ENCODE data around the gene PTPN14. TPM values are rescaled to one million over a fixed set of nuclear protein-coding genes. Genes with fewer than 3 reads are reported as not detected.

PTPN14 gene
- total and polyA plus RNA-seq, 4 donors: 7.3 to 50.5 (median 28.2) TPM

GRCh38 chr1:214372092-214372491, 179.3 kb downstream of the PTPN14 start:
- H3K36me3 ChIP-seq (ENCODE audit: control insufficient read depth in 1 of 2, insufficient read depth in 2 of 2, low read length in 1 of 2): peaks cover 3 to 12% of the 10 kb centered on the region in 2 donors
- H3K4me1 ChIP-seq (ENCODE audit: control insufficient read depth in 1 of 2, insufficient read depth in 2 of 2, low read length in 2 of 2): peaks cover 2% of the 10 kb centered on the region in 2 donors
- DNase-seq: no peak
- intact Hi-C loops (cut with DNase I): no loop called here
- H3K9me3 ChIP-seq (ENCODE audit: control insufficient read depth, low read length): no peaks in the 10 kb centered on the region
- WGBS, 2 donors: 5 to 6% methylated on average over 5 of the region's 5 CpGs
- ATAC-seq (ENCODE audit: low FRiP score): no peak
- no peaks in the 10 kb centered on the region for H3K27me3 ChIP-seq (ENCODE audit: control insufficient read depth in 1 of 2, insufficient read depth in 2 of 2, low read length in 1 of 2)
- no peak overlapping the region for H3K27ac ChIP-seq (ENCODE audit: low read depth in 1 of 2, low read length in 2 of 2)
- no peak overlapping the region for H3K4me3 ChIP-seq (ENCODE audit: low read length in 2 of 2)

- peaks cover 2% of the 10 kb centered on the region in 2 donors for H3K4me1 ChIP-seq (ENCODE audit: control insufficient read depth in 1 of 2, insufficient read depth in 2 of 2, low read length in 2 of 2)
- 97% methylated on average over 3 of the region's 3 CpGs for WGBS, 2 donors
- DNase-seq (no peak), ATAC-seq (ENCODE audit: low FRiP score) (no peak)
- H3K27me3 ChIP-seq (ENCODE audit: control insufficient read depth in 1 of 2, insufficient read depth in 2 of 2, low read length in 1 of 2): no peaks in the 10 kb centered on the region
- H3K9me3 ChIP-seq (ENCODE audit: control insufficient read depth, low read length): no peaks in the 10 kb centered on the region
- no peak overlapping the region for H3K4me3 ChIP-seq (ENCODE audit: low read length in 2 of 2)
- intact Hi-C loops (cut with DNase I): no loop called here
- peaks cover 1 to 12% of the 10 kb centered on the region in 2 donors for H3K36me3 ChIP-seq (ENCODE audit: control insufficient read depth in 1 of 2, insufficient read depth in 2 of 2, low read length in 1 of 2)
- no peak overlapping the region for H3K27ac ChIP-seq (ENCODE audit: low read depth in 1 of 2, low read length in 2 of 2)
Measured at GRCh38 chr1:214370615-214371014, 180.8 kb downstream of the PTPN14 start.

- WGBS, 2 donors: 96 to 97% methylated on average over 8 of the region's 8 CpGs
- ATAC-seq (ENCODE audit: low FRiP score): no peak
- Histone ChIP-seq H3K27ac (ENCODE audit: low read depth in 1 of 2, low read length in 2 of 2) (no peak overlapping the region), H3K9me3 (ENCODE audit: control insufficient read depth, low read length) (no peaks in the 10 kb centered on the region), H3K4me3 (ENCODE audit: low read length in 2 of 2) (no peak overlapping the region), H3K4me1 (ENCODE audit: control insufficient read depth in 1 of 2, insufficient read depth in 2 of 2, low read length in 2 of 2) (peaks cover 2% of the 10 kb centered on the region in 2 donors), H3K36me3 (ENCODE audit: control insufficient read depth in 1 of 2, insufficient read depth in 2 of 2, low read length in 1 of 2) (peaks cover 1 to 8% of the 10 kb centered on the region in 2 donors), H3K27me3 (ENCODE audit: control insufficient read depth in 1 of 2, insufficient read depth in 2 of 2, low read length in 1 of 2) (no peaks in the 10 kb centered on the region)
- no peak for DNase-seq
- intact Hi-C loops (cut with DNase I): no loop called here
Measured at GRCh38 chr1:214369364-214369763, 182.0 kb downstream of the PTPN14 start.

- H3K36me3 ChIP-seq (ENCODE audit: control insufficient read depth in 1 of 2, insufficient read depth in 2 of 2, low read length in 1 of 2): peaks cover 1 to 5% of the 10 kb centered on the region in 2 donors
Measured at GRCh38 chr1:214367841-214368240, 183.6 kb downstream of the PTPN14 start.

GRCh38 chr1:214364786-214365295, 186.6 kb downstream of the PTPN14 start:
- H3K4me3 ChIP-seq (ENCODE audit: low read length in 2 of 2): no peak overlapping the region
- WGBS, 2 donors: 89 to 92% methylated on average over 4 of the region's 4 CpGs
- ATAC-seq (ENCODE audit: low FRiP score) (no peak), DNase-seq (no peak)
- peaks cover 1 to 5% of the 10 kb centered on the region in 2 donors for H3K36me3 ChIP-seq (ENCODE audit: control insufficient read depth in 1 of 2, insufficient read depth in 2 of 2, low read length in 1 of 2)
- no peaks in the 10 kb centered on the region for H3K4me1 ChIP-seq (ENCODE audit: control insufficient read depth in 1 of 2, insufficient read depth in 2 of 2, low read length in 2 of 2)
- intact Hi-C loops (cut with DNase I): no loop called here
- no peak overlapping the region for H3K27ac ChIP-seq (ENCODE audit: low read depth in 1 of 2, low read length in 2 of 2)
- no peaks in the 10 kb centered on the region for H3K27me3 ChIP-seq (ENCODE audit: control insufficient read depth in 1 of 2, insufficient read depth in 2 of 2, low read length in 1 of 2)
- H3K9me3 ChIP-seq (ENCODE audit: control insufficient read depth, low read length): no peaks in the 10 kb centered on the region

More at GRCh38 chr1:214367841-214368240, 183.6 kb downstream of the PTPN14 start:
- 94 to 95% methylated on average over 5 of the region's 5 CpGs for WGBS, 2 donors
- Histone ChIP-seq H3K4me1 (ENCODE audit: control insufficient read depth in 1 of 2, insufficient read depth in 2 of 2, low read length in 2 of 2) (peaks cover 2% of the 10 kb centered on the region in 2 donors), H3K9me3 (ENCODE audit: control insufficient read depth, low read length) (no peaks in the 10 kb centered on the region), H3K27me3 (ENCODE audit: control insufficient read depth in 1 of 2, insufficient read depth in 2 of 2, low read length in 1 of 2) (no peaks in the 10 kb centered on the region), H3K4me3 (ENCODE audit: low read length in 2 of 2) (no peak overlapping the region), H3K27ac (ENCODE audit: low read depth in 1 of 2, low read length in 2 of 2) (no peak overlapping the region)
- ATAC-seq (ENCODE audit: low FRiP score) (no peak), DNase-seq (no peak)
- intact Hi-C loops (cut with DNase I): no loop called here

GRCh38 chr1:214364386-214364785, 187.0 kb downstream of the PTPN14 start:
- ATAC-seq (ENCODE audit: low FRiP score) (peak; percentile 67), DNase-seq (peak; percentile 69 to 78)
- no peak overlapping the region for H3K4me3 ChIP-seq (ENCODE audit: low read length in 2 of 2)
- H3K36me3 ChIP-seq (ENCODE audit: control insufficient read depth in 1 of 2, insufficient read depth in 2 of 2, low read length in 1 of 2): peaks cover under 1 to 3% of the 10 kb centered on the region in 2 donors
- H3K4me1 ChIP-seq (ENCODE audit: control insufficient read depth in 1 of 2, insufficient read depth in 2 of 2, low read length in 2 of 2): no peaks in the 10 kb centered on the region
- no peaks in the 10 kb centered on the region for H3K9me3 ChIP-seq (ENCODE audit: control insufficient read depth, low read length)
- intact Hi-C loops (cut with DNase I): no loop called here
- no peaks in the 10 kb centered on the region for H3K27me3 ChIP-seq (ENCODE audit: control insufficient read depth in 1 of 2, insufficient read depth in 2 of 2, low read length in 1 of 2)
- 71 to 79% methylated on average over 12 of the region's 12 CpGs for WGBS, 2 donors
- no peak overlapping the region for H3K27ac ChIP-seq (ENCODE audit: low read depth in 1 of 2, low read length in 2 of 2)

- 80 to 81% methylated on average over 4 of the region's 4 CpGs for WGBS, 2 donors
- no peak for DNase-seq
- intact Hi-C loops (cut with DNase I): no loop called here
- Histone ChIP-seq H3K9me3 (ENCODE audit: control insufficient read depth, low read length) (no peaks in the 10 kb centered on the region), H3K36me3 (ENCODE audit: control insufficient read depth in 1 of 2, insufficient read depth in 2 of 2, low read length in 1 of 2) (peaks cover 0 to 2% of the 10 kb centered on the region in 2 donors), H3K27me3 (ENCODE audit: control insufficient read depth in 1 of 2, insufficient read depth in 2 of 2, low read length in 1 of 2) (no peaks in the 10 kb centered on the region), H3K4me1 (ENCODE audit: control insufficient read depth in 1 of 2, insufficient read depth in 2 of 2, low read length in 2 of 2) (no peaks in the 10 kb centered on the region), H3K4me3 (ENCODE audit: low read length in 2 of 2) (no peak overlapping the region), H3K27ac (ENCODE audit: low read depth in 1 of 2, low read length in 2 of 2) (no peak overlapping the region)
- no peak for ATAC-seq (ENCODE audit: low FRiP score)
Measured at GRCh38 chr1:214363386-214363785, 188.0 kb downstream of the PTPN14 start.

GRCh38 chr1:214362188-214362882, 189.1 kb downstream of the PTPN14 start:
- no peak overlapping the region for H3K4me3 ChIP-seq (ENCODE audit: low read length in 2 of 2)
- ATAC-seq (ENCODE audit: low FRiP score): peak; percentile 69

GRCh38 chr1:214361636-214362035, 189.8 kb downstream of the PTPN14 start:
- H3K4me1 ChIP-seq (ENCODE audit: control insufficient read depth in 1 of 2, insufficient read depth in 2 of 2, low read length in 2 of 2): no peaks in the 10 kb centered on the region
- no peaks in the 10 kb centered on the region for H3K9me3 ChIP-seq (ENCODE audit: control insufficient read depth, low read length)
- H3K4me3 ChIP-seq (ENCODE audit: low read length in 2 of 2): no peak overlapping the region
- ATAC-seq (ENCODE audit: low FRiP score) (no peak), DNase-seq (no peak)
- WGBS, 2 donors: 19 to 70% methylated on average over 1 of the region's 1 CpG
- H3K27me3 ChIP-seq (ENCODE audit: control insufficient read depth in 1 of 2, insufficient read depth in 2 of 2, low read length in 1 of 2): no peaks in the 10 kb centered on the region
- H3K36me3 ChIP-seq (ENCODE audit: control insufficient read depth in 1 of 2, insufficient read depth in 2 of 2, low read length in 1 of 2): peaks cover 3 to 10% of the 10 kb centered on the region in 2 donors
- intact Hi-C loops (cut with DNase I): no loop called here
- peak overlapping the region in 1 of 2 donors; percentile 59 for H3K27ac ChIP-seq (ENCODE audit: low read depth in 1 of 2, low read length in 2 of 2)

More at GRCh38 chr1:214362188-214362882, 189.1 kb downstream of the PTPN14 start:
- intact Hi-C loops (cut with DNase I): no loop called here
- 53 to 62% methylated on average over 9 of the region's 9 CpGs for WGBS, 2 donors
- Histone ChIP-seq H3K27ac (ENCODE audit: low read depth in 1 of 2, low read length in 2 of 2) (peak overlapping the region; percentile 32 to 98), H3K27me3 (ENCODE audit: control insufficient read depth in 1 of 2, insufficient read depth in 2 of 2, low read length in 1 of 2) (no peaks in the 10 kb centered on the region), H3K9me3 (ENCODE audit: control insufficient read depth, low read length) (no peaks in the 10 kb centered on the region), H3K36me3 (ENCODE audit: control insufficient read depth in 1 of 2, insufficient read depth in 2 of 2, low read length in 1 of 2) (peaks cover 0 to 10% of the 10 kb centered on the region in 2 donors), H3K4me1 (ENCODE audit: control insufficient read depth in 1 of 2, insufficient read depth in 2 of 2, low read length in 2 of 2) (no peaks in the 10 kb centered on the region)
- peak in 1 of 2 donors; percentile 62 for DNase-seq

Measured in aorta (tissue), 5 donors.